HG03432 (cell line): ENCODE measurements around the gene SLAIN1.
"Not testable (repeated sequence)": the region's sequence is repeated elsewhere in the genome, so short reads cannot be mapped to it uniquely, and the experiment has no call there.

Source experiments
- ATAC-seq: cut with Tn5 transposase; IDR thresholded peaks from one replicate; pipeline ENCODE4 v1.9.1; 2021; ENCODE audit warnings: mild to moderate bottlenecking, moderate library complexity; ENCODE audit not compliant: unreplicated experiment

Gene SLAIN1

GRCh38 chr13:77697217-77698103, at the start of gene SLAIN1:
Gene SLAIN1 (plus strand): TSS chr13:77697687. CDS start chr13:77697914, 227 bp downstream.
- peak; percentile 77 for ATAC-seq

GRCh38 chr13:77650409-77650808, 47.1 kb upstream of the SLAIN1 start:
- no peak for ATAC-seq

GRCh38 chr13:77653301-77653700, 44.2 kb upstream of the SLAIN1 start:
- ATAC-seq = no peak

- ATAC-seq = not testable (repeated sequence)
These were observed 37.5 kb upstream of the SLAIN1 start for GRCh38 chr13:77660016-77660415.

GRCh38 chr13:77660841-77661250, 36.6 kb upstream of the SLAIN1 start:
- no peak for ATAC-seq

- ATAC-seq = not testable (repeated sequence)
These were observed 35.2 kb upstream of the SLAIN1 start for GRCh38 chr13:77662301-77662700.

- not testable (repeated sequence) for ATAC-seq
These were observed 34.7 kb upstream of the SLAIN1 start for GRCh38 chr13:77662831-77663230.

GRCh38 chr13:77674852-77675251, 22.6 kb upstream of the SLAIN1 start:
- ATAC-seq = no peak

GRCh38 chr13:77678691-77679235, 18.7 kb upstream of the SLAIN1 start:
- ATAC-seq = no peak

GRCh38 chr13:77687799-77688198, 9.7 kb upstream of the SLAIN1 start:
- no peak for ATAC-seq

GRCh38 chr13:77691871-77692270, 5.6 kb upstream of the SLAIN1 start:
- ATAC-seq = no peak

- no peak for ATAC-seq
These were observed 4.6 kb upstream of the SLAIN1 start for GRCh38 chr13:77692746-77693448.

- ATAC-seq = no peak
These were observed 4.0 kb upstream of the SLAIN1 start for GRCh38 chr13:77693449-77693940.

- ATAC-seq = no peak
These were observed 1.2 kb upstream of the SLAIN1 start for GRCh38 chr13:77696006-77696878.

- ATAC-seq = peak; percentile 1
These were observed 639 bp upstream of the SLAIN1 start for GRCh38 chr13:77696879-77697216.

- peak; percentile 25 for ATAC-seq
These were observed 943 bp downstream of the SLAIN1 start for GRCh38 chr13:77698201-77699058.

- ATAC-seq = no peak
These were observed 1.7 kb downstream of the SLAIN1 start for GRCh38 chr13:77699059-77699680.

GRCh38 chr13:77701305-77701704, 3.8 kb downstream of the SLAIN1 start:
- no peak for ATAC-seq

- ATAC-seq = no peak
These were observed 4.9 kb downstream of the SLAIN1 start for GRCh38 chr13:77702366-77702765.
